GM20431 (cell line): ENCODE results near the gene MC3R.

ENCODE experiments used
- in situ Hi-C: fragments of 300-500 bp; cut with MseI, MboI; formaldehyde crosslinking; loops from one replicate; pipeline ENCODE4 v1.15.0; 2020; ENCODE audit warnings: low sequenced_read_pairs; ENCODE audit not compliant: unreplicated experiment

The MC3R gene

GRCh38 chr20:56245761-56246160, 2.8 kb upstream of the MC3R start:
- in situ Hi-C loops, result loop anchor here (10.0 kb wide), 1 partner anchor 1571 kb away; no protein-coding TSS in a partner anchor

GRCh38 chr20:56249244-56249955, 868 bp downstream of the MC3R start:
- in situ Hi-C loops, result loop anchor here (10.0 kb wide), 1 partner anchor 1575 kb away; no protein-coding TSS in a partner anchor

GRCh38 chr20:56249956-56250355, 1.4 kb downstream of the MC3R start:
- in situ Hi-C loops, result loop anchor here (10.0 kb wide), 1 partner anchor 1575 kb away; no protein-coding TSS in a partner anchor

- in situ Hi-C loops, result no loop called here
Observed at GRCh38 chr20:56257604-56258003, 9.1 kb downstream of the MC3R start.

GRCh38 chr20:56259948-56260347, 11.4 kb downstream of the MC3R start:
- in situ Hi-C loops, result no loop called here

GRCh38 chr20:56268536-56268935, 20.0 kb downstream of the MC3R start:
- in situ Hi-C loops, result no loop called here

GRCh38 chr20:56271974-56272373, 23.4 kb downstream of the MC3R start:
- in situ Hi-C loops, result no loop called here

- in situ Hi-C loops, result no loop called here
Observed at GRCh38 chr20:56273491-56273890, 25.0 kb downstream of the MC3R start.

GRCh38 chr20:56274156-56274555, 25.6 kb downstream of the MC3R start:
- in situ Hi-C loops, result no loop called here

- in situ Hi-C loops, result no loop called here
Observed at GRCh38 chr20:56278196-56278595, 29.7 kb downstream of the MC3R start.

- in situ Hi-C loops, result no loop called here
Observed at GRCh38 chr20:56285496-56285895, 37.0 kb downstream of the MC3R start.

- in situ Hi-C loops, result no loop called here
Observed at GRCh38 chr20:56289652-56290051, 41.1 kb downstream of the MC3R start.

- in situ Hi-C loops, result no loop called here
Observed at GRCh38 chr20:56299362-56299761, 50.8 kb downstream of the MC3R start.
